Breast epithelium (tissue), 3 donors: Measurements from ENCODE around the gene FAM174B.

Experiments
- POLR2A ChIP-seq: fragments of 450-650 bp; IDR thresholded peaks from one replicate; pipeline ENCODE4 v1.6.1; 2016; ENCODE audit warnings: antibody characterized with exemption, mild to moderate bottlenecking, moderate library complexity
- POLR2AphosphoS5 ChIP-seq, 3 donors: sonication (generic); formaldehyde crosslinking; IDR thresholded peaks; one replicate each; pipeline ENCODE4 v1.6.1; 2017; ENCODE audit warnings: antibody characterized with exemption in 3 of 3
- TF ChIP-seq, protein P1 (sequence below), 3 donors: fragments of 450-650 bp; IDR thresholded peaks; one replicate each; pipeline ENCODE4 v1.5.1; 2016 to 2017; ENCODE audit warnings: antibody characterized with exemption in 3 of 3, mild to moderate bottlenecking in 3 of 3, moderate library complexity in 3 of 3

DNA sequence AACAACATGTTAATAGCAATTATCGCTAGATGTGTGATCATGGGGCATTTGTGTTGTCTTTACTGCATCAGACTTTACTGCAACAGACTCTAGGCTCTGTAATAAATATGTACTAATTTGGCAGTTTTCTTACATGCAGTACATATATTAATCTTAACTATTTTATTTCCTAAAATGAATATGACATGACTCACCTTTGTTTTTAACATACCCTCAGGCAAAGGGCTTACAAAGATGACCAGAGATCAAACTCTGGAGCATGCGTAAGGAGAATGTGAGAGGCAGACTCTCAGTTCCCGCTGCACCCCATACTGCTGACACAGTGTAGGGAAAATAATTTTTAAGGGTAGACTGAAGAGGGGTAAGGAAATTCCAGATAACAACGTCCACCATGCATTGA, 7.2 kb upstream of the FAM174B start:
- TF ChIP-seq, protein P1, sequence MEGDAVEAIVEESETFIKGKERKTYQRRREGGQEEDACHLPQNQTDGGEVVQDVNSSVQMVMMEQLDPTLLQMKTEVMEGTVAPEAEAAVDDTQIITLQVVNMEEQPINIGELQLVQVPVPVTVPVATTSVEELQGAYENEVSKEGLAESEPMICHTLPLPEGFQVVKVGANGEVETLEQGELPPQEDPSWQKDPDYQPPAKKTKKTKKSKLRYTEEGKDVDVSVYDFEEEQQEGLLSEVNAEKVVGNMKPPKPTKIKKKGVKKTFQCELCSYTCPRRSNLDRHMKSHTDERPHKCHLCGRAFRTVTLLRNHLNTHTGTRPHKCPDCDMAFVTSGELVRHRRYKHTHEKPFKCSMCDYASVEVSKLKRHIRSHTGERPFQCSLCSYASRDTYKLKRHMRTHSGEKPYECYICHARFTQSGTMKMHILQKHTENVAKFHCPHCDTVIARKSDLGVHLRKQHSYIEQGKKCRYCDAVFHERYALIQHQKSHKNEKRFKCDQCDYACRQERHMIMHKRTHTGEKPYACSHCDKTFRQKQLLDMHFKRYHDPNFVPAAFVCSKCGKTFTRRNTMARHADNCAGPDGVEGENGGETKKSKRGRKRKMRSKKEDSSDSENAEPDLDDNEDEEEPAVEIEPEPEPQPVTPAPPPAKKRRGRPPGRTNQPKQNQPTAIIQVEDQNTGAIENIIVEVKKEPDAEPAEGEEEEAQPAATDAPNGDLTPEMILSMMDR (IDR thresholded peaks at IDR 0.05) = no peak
- TF ChIP-seq POLR2AphosphoS5 (IDR thresholded peaks at IDR 0.05) (no peak), POLR2A (no peak)
